CD4-positive, alpha-beta T cell treated with Interleukin-6 for 4 hours (primary cell): ENCODE results near the gene SVEP1.
"Not testable (repeated sequence)": the region's sequence is repeated elsewhere in the genome, so short reads cannot be mapped to it uniquely, and the experiment has no call there.

ENCODE experiments used
- DNase-seq: peaks from one replicate; pipeline ENCODE4 v3.0.0-alpha.2; 2020; ENCODE audit warnings: mixed read lengths

SVEP1 gene

DNA sequence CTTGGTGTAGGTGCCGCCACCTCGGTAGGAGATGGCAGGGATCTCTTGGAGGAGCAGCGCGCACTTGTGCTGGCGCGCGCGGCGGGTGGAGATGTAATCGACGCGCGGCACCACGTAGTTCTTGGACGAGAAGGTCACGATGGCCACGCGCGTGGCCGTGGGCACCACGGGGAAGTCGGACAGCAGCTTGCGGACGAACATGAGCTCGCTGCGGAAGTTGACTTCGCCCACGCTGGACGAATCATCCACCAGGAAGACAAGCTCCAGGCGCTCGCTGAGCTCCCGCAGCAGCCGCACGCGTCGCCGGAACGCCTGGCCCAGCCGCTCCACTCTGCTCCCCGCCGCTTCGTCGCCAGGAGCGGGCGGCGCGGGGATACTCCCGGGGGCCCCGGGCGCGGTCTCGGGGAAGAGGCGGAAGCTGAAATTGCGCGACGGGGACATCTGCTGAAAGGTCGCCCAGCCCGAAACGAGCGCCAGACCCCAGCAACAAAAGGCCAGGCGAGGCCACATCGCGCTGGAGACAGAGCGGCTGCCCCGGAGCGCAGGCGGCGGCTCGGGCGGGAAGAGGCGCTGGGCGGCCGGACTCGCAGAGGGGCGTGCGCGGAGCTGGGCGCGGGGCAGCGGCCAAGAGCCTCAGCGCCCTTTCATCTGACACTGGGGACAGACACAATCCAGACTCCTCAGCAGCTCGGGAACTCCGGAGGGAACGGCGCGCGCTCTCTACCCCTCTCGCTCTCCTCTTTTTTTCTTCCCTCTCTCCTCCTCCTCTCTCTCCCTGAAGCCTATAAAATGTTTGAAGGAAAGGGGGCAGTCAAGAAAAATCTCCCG lies at the start of gene SVEP1:
SVEP1 (minus strand) TSS at position 708 of the 828 bp plus-strand sequence; CDS start at position 510, 198 bp downstream.
- no peak for DNase-seq

DNA sequence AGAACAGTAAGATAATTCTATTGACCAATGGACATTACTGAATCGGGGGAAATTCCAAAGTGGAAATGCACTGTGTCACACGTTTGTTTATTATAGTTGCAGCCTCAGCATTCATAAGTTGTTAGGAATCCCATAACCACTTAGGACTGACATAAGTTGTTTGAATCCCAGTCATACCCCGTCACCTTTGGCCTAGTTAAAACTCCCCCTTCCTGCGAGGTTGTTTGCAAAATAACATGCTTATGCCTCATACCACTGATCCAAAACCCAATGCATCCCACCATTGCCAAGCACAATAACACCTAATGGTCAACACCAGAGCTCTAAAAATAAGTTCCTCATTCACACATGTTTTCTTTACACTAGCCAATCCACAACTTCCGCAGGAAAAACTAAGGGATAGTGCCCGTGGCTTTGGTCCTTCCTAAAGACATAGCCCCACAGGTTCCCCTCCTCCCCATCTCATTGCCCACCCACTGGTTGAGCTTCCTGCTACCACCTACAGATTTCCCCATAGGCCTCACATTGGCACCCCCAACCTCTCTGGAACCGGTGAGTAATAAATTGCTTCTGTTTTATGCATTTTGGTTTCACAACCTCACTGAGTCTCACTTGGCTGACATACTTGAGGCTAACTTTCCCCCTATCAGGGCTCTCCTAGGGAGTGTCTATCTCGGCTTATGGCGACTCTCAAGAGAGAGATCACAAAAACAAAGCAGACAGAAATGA lies 46.7 kb upstream of the SVEP1 start:
- no peak for DNase-seq

DNA sequence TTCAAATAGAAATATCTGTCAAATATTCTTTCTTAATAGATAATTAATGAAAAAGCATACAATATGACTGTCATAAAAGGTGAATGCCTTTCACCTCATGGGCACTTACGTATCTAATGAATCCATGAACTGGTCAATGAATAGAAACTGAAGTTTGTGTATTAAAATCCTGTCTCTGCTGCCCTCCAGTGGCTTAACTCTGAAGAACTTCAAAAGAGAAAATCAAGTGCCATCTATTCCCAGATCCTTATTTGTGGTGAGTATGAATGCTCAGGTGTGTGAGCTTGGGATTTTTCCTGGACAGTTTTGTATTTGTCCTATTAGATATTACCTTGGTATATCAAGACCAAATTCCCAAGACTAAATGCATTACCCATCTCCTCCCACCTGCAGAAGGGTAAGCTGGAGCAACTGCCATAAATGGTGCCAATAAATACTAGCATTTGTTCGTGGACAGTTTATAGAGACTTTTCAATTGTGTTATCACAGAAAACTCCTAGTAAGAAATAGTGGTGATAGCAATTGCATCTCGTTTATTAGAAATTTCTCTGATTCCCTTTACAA lies 44.0 kb upstream of the SVEP1 start:
- DNase-seq: no peak

DNA sequence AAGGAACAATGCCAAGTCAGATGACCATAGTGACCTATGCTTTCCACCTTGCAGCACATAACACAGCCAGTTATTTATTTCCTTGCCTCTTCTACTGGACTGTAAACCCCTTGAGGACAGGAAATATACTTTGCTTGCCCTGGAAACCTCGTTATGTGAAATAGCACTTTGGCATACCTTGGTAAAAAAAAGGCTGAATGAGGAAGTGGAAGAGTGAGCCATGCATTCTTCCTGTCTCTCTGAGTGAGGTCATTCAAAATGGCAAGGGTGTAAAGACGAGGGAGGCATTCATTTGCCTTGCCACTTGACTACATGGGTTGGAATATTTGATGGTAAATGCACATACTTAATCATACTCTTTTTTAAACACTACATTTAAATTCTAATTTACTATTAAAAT lies 42.8 kb upstream of the SVEP1 start:
- DNase-seq: no peak

DNA sequence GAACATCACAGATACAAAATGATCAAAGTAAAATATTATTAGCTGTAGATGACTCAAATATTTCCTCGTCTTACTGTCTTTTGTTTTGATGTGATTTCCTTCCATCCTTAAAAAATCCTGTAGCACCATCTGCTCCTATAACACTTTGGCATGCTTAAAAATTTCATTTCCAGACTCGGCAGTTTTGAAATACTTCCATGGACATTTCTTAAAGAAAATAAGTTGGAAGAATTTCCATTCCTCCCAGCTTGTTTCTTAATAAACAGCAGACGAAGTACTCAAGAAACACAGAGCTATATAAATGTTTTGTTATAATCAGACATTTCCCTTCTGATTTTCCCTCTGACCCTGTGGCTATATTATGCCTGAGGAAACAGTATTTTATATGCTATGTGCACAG lies 41.2 kb upstream of the SVEP1 start:
- no peak for DNase-seq

DNA sequence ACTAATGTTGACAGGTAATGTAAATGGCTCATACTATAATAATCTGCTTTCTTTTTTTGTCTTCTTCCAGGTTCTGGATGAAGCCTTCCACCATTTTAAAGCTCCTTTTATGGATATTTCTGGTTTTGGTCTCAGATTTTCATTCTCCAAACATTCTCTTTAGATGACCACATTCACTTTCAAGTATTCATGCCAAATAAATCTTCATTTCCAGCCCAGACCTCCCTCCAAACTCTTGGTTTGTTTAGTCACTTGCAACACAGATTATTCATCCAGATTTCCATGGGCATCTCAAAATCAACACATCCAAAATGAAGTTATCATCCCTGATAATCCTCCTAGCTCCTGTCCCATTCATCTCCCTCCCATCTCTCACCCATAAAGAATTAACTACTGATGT lies 40.3 kb upstream of the SVEP1 start:
- no peak for DNase-seq

DNA sequence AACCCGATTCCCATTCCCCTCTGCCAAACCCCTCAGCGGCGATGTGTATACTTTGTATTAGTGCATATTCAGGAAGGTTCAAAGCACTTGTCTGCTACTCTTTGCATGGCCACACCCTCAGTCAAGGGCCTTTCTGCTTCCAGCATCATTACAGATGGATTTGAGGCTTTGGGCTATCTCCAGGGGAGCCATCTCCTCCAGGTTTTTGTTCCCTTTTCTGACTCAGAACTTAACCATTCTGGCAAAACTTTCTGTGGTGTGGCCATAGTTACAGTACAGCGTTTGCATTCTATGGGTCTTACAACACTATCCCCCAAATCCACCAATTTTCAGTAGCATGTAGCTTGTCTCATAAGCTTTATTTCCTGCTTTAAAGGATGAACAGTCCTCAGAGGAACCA lies 36.0 kb upstream of the SVEP1 start:
- DNase-seq: no peak

DNA sequence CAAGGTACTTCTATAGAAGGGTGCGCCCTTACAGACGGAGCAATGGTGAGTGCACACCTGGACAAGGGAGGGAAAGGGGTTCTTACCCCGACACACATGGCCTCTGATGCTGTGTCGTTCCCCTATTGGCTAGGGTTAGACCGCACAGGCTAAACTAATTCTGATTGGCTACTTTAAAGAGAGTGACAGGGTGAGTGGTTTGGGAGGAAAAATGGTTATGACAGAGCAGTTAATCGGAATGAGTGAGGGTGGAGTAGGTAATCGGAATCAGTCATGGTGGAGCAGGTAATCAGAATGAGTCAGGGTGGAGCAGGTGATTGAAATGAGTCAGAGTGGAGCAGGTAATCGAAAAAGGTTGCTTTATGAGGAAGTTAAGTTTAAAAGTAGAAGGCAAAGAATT lies 35.0 kb upstream of the SVEP1 start:
- DNase-seq: not testable (repeated sequence)

DNA sequence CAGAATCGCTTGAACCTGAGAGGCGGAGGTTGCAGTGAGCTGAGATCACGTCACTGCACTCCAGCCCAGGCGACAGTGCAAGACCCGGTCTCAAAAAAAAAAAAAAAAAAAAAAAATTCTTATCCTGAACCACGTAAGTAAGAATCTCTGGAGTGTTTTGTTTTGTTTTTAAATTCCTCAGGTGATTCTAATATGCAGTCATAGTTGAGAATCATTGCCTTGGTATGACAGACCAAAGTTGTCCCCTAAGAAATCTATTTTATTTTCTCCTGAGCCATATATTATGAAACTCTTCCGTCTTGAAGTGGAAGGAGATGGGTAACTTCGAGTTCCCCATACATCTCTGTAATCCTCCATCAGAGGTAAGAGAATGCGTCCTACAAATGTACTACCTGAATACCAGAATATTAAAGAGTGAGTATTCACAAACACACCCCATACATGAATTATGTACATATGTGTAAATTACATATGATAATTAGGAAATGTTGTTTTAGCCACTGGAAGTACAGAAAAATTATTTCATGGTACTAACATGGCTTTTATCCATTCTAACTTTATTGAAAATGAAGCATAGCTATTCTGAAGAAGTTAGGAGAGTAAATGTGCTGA lies 26.7 kb upstream of the SVEP1 start:
- DNase-seq: no peak

DNA sequence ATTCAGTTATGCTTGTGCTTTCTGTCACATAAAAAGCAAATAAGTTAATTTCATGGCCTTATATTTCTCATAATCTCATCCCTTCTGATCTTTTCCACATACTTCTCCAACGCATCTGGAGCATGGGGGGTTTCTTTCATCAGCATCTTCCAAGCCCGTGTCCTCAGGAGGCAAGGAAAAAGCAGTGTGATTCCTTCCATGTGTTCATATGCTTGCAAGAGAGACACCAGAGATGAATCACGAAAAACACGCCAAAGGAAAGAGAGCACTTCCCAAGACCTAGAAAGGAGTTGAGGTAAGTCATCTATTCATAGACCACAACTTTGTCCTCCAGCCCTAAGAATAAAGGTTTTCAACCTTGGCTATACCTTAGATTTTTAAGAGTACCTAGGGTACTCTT lies 26.0 kb upstream of the SVEP1 start:
- no peak for DNase-seq

DNA sequence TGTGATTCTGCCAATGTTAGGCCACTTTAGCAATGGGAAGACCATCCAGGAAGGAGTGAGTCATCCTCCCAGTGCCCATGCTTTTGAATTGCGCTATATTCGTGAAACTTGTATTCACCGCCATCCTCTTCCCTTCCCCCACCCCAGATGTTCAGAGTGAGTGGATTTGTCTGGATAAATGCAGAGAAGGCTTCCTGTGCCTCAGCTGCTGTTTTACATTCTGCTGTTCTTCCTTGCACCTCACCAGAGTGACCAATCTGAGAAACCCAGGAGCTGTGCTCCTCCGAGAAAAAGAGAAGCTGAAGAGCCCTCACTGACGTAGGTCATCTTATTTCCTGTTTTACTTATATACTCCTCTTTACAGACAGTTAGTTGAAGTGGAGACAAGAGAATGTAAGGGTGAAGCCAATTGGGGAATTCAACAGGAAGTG lies 24.6 kb upstream of the SVEP1 start:
- DNase-seq: no peak

DNA sequence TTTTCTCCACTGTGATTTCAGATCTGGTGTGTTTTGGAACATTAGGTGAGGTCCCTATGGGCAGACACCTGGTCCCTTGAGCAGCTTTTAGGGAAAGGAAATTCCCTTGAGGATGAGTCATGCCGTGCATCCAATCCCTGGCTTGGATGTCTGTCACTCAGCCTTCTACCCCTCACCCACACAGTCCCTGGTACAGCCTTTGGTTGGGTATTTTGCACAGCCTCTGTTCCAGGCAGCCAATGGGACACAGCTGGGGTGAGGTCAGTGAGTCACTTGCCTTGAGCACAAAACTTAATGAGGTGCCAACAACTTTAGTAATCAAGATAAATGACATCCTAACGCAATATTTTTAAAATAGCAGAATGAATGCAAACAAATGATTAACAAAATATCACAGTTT lies 22.7 kb upstream of the SVEP1 start:
- DNase-seq: no peak

DNA sequence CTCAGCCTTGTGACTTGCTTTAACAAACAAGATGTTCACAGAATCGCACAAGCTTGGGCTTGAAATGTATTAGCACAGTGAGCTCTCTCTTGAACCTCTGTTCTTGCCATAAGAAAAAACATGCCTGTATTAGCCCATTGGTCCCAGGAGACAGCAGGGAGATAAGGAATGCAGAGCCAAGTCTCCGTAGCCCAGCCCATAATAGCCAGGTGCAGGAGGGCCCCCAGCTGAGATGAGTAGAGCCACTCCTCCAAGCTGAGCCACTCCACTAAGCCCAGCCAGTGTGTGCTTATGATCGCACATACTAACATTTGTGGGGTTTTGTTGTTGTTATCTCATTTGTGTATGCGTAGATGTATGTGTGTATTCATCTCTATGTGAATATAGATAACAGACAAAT lies 21.6 kb upstream of the SVEP1 start:
- DNase-seq: no peak

DNA sequence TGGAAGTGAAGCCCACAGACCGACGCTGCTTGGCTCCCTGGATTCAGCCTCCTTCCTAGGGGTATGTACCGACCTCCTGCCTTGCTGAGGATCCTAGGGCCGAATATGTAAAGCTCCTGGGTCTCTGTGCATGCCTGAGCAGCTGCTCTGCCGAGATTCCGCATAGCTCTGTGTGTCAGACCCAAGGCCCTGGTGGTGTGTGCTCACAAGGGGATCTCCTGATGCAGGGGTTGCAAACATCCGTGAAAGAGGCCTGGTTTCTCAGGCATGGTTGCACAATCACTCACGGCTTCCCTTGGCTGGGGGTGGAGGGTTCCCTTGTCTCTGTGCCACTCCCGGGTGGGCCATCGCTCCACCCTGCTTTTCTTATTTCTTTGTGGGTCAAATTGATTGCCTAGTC lies 19.9 kb upstream of the SVEP1 start:
- DNase-seq: no peak

DNA sequence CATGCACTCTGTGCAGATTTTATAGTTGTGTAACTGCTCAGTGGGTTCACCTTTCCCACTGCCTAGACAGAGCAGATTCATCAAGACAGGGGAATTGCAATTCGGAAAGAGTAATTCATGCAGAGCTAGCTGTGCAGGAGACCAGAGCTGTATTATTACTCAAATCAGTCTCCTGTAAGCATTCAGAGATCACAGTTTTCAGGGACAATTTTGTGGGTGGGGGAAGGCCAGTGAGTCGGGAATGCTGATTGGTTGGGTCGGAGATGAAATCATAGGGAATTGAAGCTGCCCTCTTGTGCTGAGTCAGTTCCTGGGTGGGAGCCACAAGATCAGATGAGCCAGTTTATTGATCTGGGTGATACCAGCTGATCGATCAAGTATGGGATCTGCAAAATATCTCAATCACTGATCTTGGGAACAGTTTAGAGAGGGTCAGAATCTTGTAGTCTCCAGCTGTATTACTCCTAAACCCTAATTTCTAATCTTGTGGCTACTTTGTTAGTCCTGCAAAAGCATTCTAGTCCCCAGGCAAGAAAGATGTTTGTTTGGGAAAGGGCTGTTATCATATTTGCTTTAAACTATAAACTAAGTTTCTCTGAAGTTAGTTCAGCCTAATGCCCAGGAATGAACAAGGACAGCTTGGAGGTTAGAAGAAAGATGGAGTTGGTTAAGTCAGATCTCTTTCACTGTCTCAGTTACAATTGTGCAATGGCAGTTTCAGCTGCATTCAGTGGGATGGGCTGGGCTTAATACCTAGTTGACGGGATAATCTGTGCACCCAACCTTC lies 12.7 kb upstream of the SVEP1 start:
- DNase-seq: no peak

DNA sequence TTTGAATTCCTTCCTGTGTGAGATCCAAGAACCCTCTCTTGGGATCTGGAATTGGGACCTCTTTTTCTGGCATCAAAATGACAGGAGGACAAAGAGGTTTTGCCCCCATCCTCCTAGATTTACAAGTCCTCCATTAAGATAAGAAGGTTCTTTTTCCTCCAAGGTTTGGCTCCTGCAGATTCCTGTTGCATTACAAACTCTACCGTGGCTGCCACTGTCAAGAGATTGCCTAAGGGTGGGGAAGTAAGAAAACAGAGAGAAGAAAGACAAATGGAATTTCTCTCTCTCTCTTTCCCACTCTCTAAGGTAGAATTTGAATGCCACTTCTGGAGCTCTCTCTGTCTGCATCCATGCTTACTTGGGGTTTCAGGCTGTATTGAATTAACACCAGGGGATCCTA lies 12.0 kb upstream of the SVEP1 start:
- DNase-seq: no peak

DNA sequence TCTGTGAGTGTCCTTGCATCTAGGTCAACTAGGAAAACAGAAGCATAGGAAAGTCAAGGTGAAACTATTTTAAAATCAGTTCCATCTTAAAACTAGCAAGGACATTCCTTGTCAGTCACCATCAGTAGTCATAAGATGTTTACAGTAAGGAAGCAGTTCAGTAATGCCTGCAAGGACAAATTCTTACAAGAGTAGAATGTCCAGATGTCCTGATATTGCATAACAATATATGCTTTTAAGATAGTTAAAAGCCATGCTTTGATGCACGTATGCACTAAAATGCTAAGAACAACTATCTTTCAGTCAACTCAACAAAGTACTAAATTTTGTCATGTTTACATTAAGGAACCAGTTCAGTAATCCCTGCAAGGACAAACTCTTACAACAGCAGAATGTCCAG lies 11.3 kb upstream of the SVEP1 start:
- DNase-seq: no peak

DNA sequence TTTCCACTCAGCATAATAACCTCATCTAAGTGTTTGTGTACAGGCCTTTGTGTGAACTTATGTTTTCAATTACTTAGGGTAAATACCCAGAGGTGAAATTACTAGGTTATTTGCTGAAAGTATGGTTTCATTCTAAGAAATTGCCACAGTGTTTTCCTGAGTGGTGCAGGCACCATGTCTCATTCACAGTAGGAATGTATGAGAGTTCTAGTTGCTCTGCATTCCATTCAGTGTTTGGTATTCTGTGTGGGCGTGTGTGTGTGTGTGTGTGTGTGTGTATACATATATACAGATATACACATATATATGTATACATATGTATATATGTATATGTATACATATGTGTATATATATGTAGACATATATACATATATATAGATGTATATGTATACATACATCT lies 8.8 kb upstream of the SVEP1 start:
- no peak for DNase-seq

DNA sequence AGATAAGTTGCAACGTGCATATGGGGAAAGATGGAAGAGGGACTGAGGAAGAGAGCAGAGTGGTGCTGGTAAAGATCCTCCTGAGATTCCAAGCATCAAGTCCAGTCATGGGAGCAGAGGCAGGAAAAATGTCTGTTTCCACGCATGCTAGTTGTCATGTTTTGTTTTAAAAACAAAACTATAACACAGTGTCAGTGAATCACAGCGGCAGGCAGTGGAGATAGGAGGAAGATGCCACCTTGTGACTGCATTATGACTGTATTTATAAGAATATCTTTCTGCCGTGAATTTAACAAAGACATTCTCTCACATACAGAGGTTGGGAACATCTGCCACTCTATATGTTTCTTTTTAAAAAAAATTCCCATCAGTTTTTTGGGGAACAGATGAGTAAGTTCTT lies 3.7 kb upstream of the SVEP1 start:
- DNase-seq: no peak

DNA sequence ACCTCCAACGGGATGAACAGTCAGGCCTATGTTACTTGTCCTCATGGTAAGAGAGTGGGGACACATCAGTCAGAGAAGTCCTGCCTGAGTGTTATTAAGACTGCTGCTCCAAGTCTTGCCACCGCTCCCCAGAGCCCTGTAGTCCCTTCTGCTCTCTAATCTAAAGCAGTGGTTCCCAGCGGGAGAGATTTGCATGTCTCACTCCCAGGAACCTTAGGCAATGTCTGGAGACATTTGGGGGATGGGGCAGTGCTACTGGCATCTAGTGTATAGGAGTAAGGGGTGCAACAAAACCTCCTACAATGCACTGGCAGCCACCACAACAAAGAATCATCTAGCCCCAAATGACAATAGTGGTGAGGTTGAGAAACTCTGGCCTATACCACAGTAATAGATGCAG lies 2.6 kb upstream of the SVEP1 start:
- no peak for DNase-seq

DNA sequence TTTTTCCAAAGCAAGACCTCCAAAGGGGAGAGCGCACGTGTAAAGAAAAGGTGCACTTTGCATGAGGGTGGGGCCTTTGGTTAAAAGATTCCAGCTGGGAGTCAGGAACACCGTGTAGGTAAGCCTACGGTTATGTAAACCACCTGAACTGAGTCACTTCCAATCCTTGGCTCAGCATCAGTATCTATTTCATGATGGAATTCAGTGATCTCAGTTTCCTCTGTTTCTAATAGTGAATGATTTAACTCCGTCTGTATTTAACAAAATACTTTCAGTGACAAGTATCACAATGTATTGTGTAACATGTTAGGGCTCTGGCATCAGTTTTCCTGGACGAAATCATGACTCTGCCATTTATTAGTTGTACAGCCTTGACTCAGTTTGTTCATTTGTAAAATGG lies 1.3 kb upstream of the SVEP1 start:
- DNase-seq: no peak

DNA sequence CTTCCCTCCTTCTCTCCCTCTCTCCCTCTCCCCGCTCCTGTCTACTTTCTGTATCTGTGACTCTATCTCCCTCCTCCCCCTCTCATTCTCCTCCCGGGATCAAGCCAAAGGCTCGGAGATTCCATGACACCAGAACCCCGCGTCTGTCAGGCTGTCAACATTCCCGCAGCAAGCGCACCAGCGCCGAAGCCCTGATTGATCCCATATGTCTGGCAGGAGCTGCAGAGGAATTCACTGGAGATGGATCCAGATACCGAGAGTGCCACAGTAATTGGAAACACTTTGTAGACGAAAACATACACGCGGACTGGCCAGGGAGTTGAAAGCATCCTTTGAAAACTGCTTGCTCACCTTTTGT lies 300 bp upstream of the SVEP1 start:
- DNase-seq: no peak

DNA sequence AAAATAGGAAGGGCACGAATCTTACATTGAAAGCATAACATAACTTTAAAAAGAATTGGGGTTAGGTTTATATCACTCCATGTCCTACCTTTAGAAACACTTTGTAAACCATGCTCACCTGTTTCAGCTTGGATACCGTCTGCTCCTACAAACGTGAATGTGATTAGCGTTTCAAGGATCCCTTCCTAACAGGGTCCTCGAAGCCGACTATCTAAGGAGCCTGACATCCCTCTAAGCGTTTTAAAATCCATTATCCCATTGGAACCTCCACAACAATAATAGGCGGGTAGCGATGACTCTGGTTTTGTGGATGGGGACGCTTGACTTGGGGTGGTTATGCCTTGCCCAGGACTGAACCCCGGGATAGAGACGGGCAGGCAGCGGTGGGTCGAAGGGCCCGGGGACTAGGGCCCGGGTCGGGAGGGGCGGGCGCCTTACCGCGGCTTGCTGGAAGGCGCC lies 937 bp downstream of the SVEP1 start:
- no peak for DNase-seq
